HEK293 (cell line): ENCODE measurements around the gene STX10.

Experiments used
- CTCF ChIP-seq: fragments of 450-650 bp; formaldehyde crosslinking; IDR thresholded peaks from 2 replicates; pipeline ENCODE4 v1.5.1; 2016; ENCODE audit warnings: missing biosample characterization, missing genetic modification characterization
- HOXA7 ChIP-seq: sonication (generic); formaldehyde crosslinking; IDR thresholded peaks from 2 replicates; pipeline ENCODE4 v1.8.1; 2022; ENCODE audit warnings: missing genetic modification reagents, borderline replicate concordance
- OVOL3 ChIP-seq: fragments of 450-650 bp; formaldehyde crosslinking; IDR thresholded peaks from 2 replicates; pipeline ENCODE4 v1.5.1; 2016; ENCODE audit warnings: missing biosample characterization, missing genetic modification characterization
- PRDM2 ChIP-seq: fragments of 450-650 bp; formaldehyde crosslinking; IDR thresholded peaks from 2 replicates; pipeline ENCODE4 v1.5.1; 2016; ENCODE audit warnings: missing biosample characterization, missing genetic modification characterization, borderline replicate concordance
- PRDM6 ChIP-seq: fragments of 450-650 bp; formaldehyde crosslinking; IDR thresholded peaks from 2 replicates; pipeline ENCODE4 v1.5.1; 2017; ENCODE audit warnings: missing biosample characterization, missing genetic modification characterization
- TSHZ1 ChIP-seq: fragments of 450-650 bp; formaldehyde crosslinking; IDR thresholded peaks from 2 replicates; pipeline ENCODE4 v1.5.1; 2016; ENCODE audit warnings: missing biosample characterization, missing genetic modification characterization, borderline replicate concordance
- YY2 ChIP-seq: fragments of 450-650 bp; formaldehyde crosslinking; IDR thresholded peaks from 2 replicates; pipeline ENCODE4 v1.5.1; 2016; ENCODE audit warnings: missing biosample characterization, missing genetic modification characterization
- ZBTB11 ChIP-seq: fragments of 450-650 bp; formaldehyde crosslinking; conservative IDR thresholded peaks from 2 replicates; pipeline ENCODE4 v1.5.1; 2016; ENCODE audit warnings: low read depth, missing biosample characterization, missing genetic modification characterization
- ZBTB7A ChIP-seq: fragments of 450-650 bp; formaldehyde crosslinking; IDR thresholded peaks from 2 replicates; pipeline ENCODE4 v1.5.1; 2016; ENCODE audit warnings: low read depth, missing biosample characterization, missing genetic modification characterization
- ZFP41 ChIP-seq: fragments of 450-650 bp; formaldehyde crosslinking; IDR thresholded peaks from 2 replicates; pipeline ENCODE4 v1.5.1; 2016; ENCODE audit warnings: missing biosample characterization, missing genetic modification characterization, borderline replicate concordance
- ZNF174 ChIP-seq: fragments of 450-650 bp; formaldehyde crosslinking; IDR thresholded peaks from 2 replicates; pipeline ENCODE4 v1.5.0; 2017; ENCODE audit warnings: missing biosample characterization, mild to moderate bottlenecking, missing genetic modification characterization
- ZNF239 ChIP-seq: fragments of 450-650 bp; formaldehyde crosslinking; IDR thresholded peaks from 2 replicates; pipeline ENCODE4 v1.5.1; 2016; ENCODE audit warnings: missing biosample characterization, missing genetic modification characterization
- ZNF292 ChIP-seq: fragments of 450-650 bp; formaldehyde crosslinking; IDR thresholded peaks from 2 replicates; pipeline ENCODE4 v1.5.1; 2016; ENCODE audit warnings: low read depth, missing biosample characterization, missing genetic modification characterization, borderline replicate concordance
- ZNF335 ChIP-seq: fragments of 450-650 bp; formaldehyde crosslinking; conservative IDR thresholded peaks from 2 replicates; pipeline ENCODE4 v1.5.1; 2016; ENCODE audit warnings: missing biosample characterization, missing genetic modification characterization
- ZNF580 ChIP-seq: fragments of 450-650 bp; formaldehyde crosslinking; IDR thresholded peaks from 2 replicates; pipeline ENCODE4 v1.5.1; 2016; ENCODE audit warnings: missing biosample characterization, missing genetic modification characterization
- ZNF626 ChIP-seq: fragments of 450-650 bp; sonication (Bioruptor Pico); formaldehyde crosslinking; IDR thresholded peaks from 2 replicates; pipeline ENCODE4 v1.5.1; 2018; ENCODE audit warnings: missing biosample characterization, missing genetic modification characterization, inconsistent platforms
- ZNF654 ChIP-seq: fragments of 450-650 bp; formaldehyde crosslinking; IDR thresholded peaks from 2 replicates; pipeline ENCODE4 v1.5.1; 2016; ENCODE audit warnings: low read depth, missing biosample characterization, missing genetic modification characterization
- ZNF707 ChIP-seq: fragments of 450-650 bp; formaldehyde crosslinking; IDR thresholded peaks from 2 replicates; pipeline ENCODE4 v1.5.1; 2016; ENCODE audit warnings: missing biosample characterization, missing genetic modification characterization
- ZNF777 ChIP-seq: fragments of 450-650 bp; formaldehyde crosslinking; IDR thresholded peaks from 2 replicates; pipeline ENCODE4 v1.5.1; 2017; ENCODE audit warnings: missing biosample characterization, missing genetic modification characterization, borderline replicate concordance
- ZSCAN5A ChIP-seq: fragments of 450-650 bp; formaldehyde crosslinking; IDR thresholded peaks from 2 replicates; pipeline ENCODE4 v1.5.1; 2016; ENCODE audit warnings: missing biosample characterization, missing genetic modification characterization

The STX10 gene

GRCh38 chr19:13163609-13164342, 13.6 kb upstream of the STX10 start (continued):
- TF ChIP-seq ZBTB11 (tag by site-specific recombination) (no peak), ZNF777 (tag by site-specific recombination) (no peak), ZNF580 (tag by site-specific recombination) (no peak), HOXA7 (no peak), ZNF707 (tag by site-specific recombination) (no peak), OVOL3 (tag by site-specific recombination) (no peak), ZNF335 (peak; percentile 9; the same call in 1 of the 2 replicates), CTCF (tag by site-specific recombination) (no peak), ZBTB7A (tag by site-specific recombination) (no peak), PRDM2 (tag by site-specific recombination) (no peak), ZFP41 (tag by site-specific recombination) (no peak), ZNF239 (tag by site-specific recombination) (no peak), ZNF174 (tag by site-specific recombination) (no peak), ZNF626 (no peak), YY2 (tag by site-specific recombination) (no peak), TSHZ1 (tag by site-specific recombination) (no peak), ZNF654 (no peak), ZNF292 (tag by site-specific recombination) (no peak), ZSCAN5A (tag by site-specific recombination) (no peak), PRDM6 (tag by site-specific recombination) (no peak)
